G401 (cell line): ENCODE results near the gene TANC2. TPM values are rescaled to one million over a fixed set of nuclear protein-coding genes. Genes with fewer than 3 reads are reported as not detected.

Experiments used
- DNase-seq: peaks from one replicate; pipeline ENCODE4 v3.0.0-alpha.2; 2015; ENCODE audit warnings: low spot score
- in situ Hi-C: cut with HindIII; loops from 2 replicates; pipeline ENCODE4 v1.10.0; 2016; ENCODE audit warnings: low sequenced_read_pairs, mixed read lengths
- total RNA-seq: library from RNA; depleted of rRNA; stranded (reverse); fragments of >200 nt; shearing (Covaris generic); gene quantifications from 2 replicates; pipeline ENCODE4 v1.2.3, GENCODE V29; 2014; rRNA removed

Gene TANC2
- total RNA-seq, 1 experiment from 2014 or later, result 0.71 TPM

DNA sequence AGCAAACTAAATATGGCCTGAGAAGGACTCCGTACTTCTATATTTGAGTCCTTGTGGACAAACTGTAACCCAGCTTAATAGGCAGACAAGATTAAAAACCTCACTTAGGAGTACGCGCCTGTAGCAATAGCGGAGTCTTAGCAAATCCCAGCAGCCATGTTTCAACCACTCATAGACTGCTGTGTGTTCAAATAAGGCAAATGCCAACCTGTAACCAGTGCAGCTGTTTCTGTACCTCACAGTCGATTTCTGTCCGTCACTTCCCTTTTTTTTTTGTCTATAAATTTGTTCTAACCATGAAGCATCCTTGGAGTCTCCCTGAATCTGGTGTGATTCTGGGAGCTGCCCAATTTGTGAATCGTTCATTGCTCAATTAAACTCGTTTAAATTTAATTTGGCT lies 30.2 kb downstream of the TANC2 start:
- DNase-seq, result no peak
- in situ Hi-C loops, result no loop called here

DNA sequence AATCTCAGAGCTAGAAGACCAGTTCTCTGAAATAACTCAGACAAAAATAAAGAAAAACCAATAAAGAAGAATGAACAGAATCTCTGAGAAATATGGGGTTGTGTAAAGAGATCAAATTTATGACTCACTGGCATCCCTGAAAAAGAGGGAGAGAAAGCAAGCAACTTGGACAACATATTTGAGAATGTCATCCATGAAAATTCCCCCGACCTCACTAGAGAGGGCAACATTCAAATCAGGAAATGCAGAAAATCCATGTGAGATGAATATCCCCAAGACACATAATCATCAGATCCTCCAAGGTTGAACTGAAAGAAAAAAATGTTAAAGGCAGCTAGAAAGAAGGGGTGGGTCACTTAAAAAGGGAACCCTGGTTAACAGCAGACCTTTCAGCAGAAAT lies 32.1 kb downstream of the TANC2 start:
- no peak for DNase-seq
- in situ Hi-C loops, result no loop called here

DNA sequence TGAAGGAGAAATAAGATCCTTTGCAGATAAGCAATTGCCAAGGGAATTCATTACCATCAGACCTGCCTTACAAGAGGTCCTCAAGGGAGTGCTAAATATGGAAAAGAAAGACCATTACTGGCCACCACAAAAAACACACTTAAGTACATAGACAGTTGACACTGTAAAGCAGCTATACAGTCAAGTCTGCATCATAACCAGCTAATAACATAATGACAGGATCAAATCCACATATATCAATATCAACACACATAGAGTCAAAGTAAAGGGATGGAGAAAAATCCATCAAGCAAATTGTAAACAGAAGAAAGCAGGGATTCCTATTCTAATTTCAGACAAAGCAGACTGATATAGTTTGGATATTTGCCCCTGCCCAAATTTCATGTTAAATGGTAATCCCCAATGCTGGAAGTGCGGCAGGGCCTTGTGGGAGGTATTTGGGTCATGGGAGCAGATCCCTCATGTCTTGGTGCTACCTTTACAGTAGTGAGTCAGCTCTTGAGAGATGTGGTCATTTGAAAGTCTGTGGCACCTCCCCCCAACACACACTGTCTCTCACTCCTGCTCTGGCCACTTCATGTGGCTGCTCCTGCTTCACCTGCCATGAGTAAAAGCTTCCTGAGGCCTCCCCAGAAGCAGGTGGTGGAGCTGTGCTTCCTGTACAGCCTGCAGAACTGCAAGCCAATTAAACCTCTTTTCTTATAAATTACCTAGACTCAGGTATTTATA lies 32.8 kb downstream of the TANC2 start:
- in situ Hi-C loops, result no loop called here
- DNase-seq, result no peak

DNA sequence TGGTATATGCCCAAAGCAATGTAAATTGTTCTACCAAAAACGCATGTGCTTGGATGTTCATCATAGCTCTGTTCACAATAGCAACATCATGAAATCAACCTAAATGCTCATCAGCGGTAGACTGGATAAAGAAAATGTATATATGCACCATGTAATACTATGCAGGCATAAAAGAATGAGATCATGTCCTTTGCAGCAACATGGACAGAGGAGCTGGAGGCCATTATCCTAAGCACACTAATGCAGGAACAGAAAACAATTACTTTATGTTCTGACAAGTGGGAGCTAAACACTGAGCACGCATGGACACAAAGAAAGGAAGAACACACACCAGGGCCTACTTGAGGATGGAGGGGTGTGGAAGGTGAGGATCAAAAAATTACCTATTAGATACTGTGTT lies 33.7 kb downstream of the TANC2 start:
- in situ Hi-C loops, result no loop called here
- no peak for DNase-seq

DNA sequence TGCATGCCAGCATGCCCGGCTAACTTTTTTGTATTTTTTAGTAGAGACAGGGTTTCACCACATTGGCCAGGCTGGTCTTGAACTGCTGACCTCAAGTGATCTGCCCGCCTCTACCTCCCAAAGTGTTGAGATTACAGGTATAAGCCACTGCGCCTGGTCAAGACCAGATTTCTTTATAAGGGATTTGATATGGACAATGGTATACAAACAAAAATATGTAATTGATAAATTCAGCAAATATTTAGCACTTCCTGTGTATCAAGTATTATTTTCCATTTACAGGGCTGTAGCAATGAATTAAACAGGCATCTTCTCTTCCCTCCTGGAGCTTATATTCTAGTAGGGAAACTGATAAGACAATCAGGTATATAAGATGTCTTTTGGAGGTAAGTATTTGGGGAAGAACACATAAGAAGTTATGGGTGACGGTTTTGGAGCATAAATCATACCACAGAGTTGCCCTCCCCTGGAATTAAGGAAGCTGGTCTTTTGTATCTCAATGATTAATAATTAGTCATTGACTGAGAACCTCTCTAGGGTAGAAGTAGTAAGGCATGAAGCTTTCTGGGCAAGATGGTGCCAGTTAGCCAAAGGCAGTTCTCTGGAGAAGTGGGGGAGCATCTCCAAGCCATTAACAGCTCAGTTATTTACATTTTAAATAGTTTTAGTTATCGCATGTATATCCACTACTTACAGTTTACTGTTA lies 35.8 kb downstream of the TANC2 start:
- DNase-seq, result no peak
- in situ Hi-C loops, result no loop called here

DNA sequence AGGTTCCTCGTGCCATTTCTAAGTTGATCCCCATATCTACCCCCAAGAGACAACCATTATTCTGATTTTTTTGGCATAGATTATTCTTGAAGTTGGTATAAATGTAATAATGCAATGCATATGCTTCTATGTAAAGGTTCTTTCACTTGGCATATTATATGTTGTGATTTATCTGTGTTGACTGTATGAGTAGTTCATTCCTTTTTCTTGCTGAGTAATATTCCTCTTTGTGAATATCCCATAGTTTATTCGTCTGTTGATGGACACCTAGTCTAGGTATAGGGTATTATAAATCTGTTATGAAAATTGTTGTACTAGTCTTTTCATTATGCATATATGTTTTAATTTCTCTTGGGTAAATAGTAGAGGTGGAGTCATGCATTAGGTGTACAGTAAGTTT lies 36.6 kb downstream of the TANC2 start:
- in situ Hi-C loops, result no loop called here
- no peak for DNase-seq

DNA sequence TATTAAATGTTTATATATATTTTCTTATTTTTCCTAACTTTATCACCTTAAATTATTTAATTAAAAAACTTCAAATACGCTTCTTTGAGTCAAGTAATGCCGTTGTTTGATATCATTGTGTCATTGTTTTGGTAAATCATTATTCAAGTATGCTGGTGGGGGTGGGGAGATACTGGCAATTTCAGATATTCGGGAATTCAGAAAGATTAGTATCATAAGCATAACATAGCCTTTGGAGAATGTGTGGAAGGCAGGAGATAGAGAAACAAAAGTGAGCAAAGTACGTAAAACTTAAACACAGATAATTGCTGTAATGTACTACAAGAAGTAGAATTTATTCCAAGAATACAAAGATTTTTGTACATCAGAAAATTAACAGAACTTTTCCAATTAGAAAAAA lies 49.8 kb downstream of the TANC2 start:
- in situ Hi-C loops, result no loop called here
- no peak for DNase-seq

Other genes starting within 250 kb of the TANC2 start
- gene MARCHF10, start 157.9 kb upstream of the TANC2 start, total RNA-seq, result not detected in 2 replicates